Hepatocyte (in vitro differentiated cells): ENCODE measurements around the gene NEDD4L.

Experiments used
- CTCF ChIP-seq: fragments of 200-600 bp; sonication (generic); IDR thresholded peaks from 2 replicates; pipeline ENCODE4 v1.5.1; 2016; ENCODE audit warnings: antibody characterized with exemption, mild to moderate bottlenecking; ENCODE audit not compliant: poor library complexity
- EZH2 ChIP-seq: fragments of 200-600 bp; sonication (generic); IDR thresholded peaks from 2 replicates; pipeline ENCODE4 v1.6.1; 2016; ENCODE audit warnings: antibody characterized with exemption, mild to moderate bottlenecking, borderline replicate concordance

- TF ChIP-seq CTCF (no peak), EZH2 (no peak)
These were observed 171.0 kb downstream of the NEDD4L start for GRCh38 chr18:58215011-58215410.
